HL-60 (cell line): ENCODE measurements around the gene ABCA4.

ENCODE experiments used
- DNase-seq, 2 experiments: peaks; one replicate each; pipeline ENCODE4 v3.0.0-alpha.2; 2010 to 2020; ENCODE audit warnings: low read depth in 1 of 2, low spot score in 1 of 2
- H3K27ac ChIP-seq: fragments of 250-450 bp; sonication (Bioruptor Pico); replicated peaks from 2 replicates; pipeline ENCODE4 v1.5.1; 2020; ENCODE audit warnings: mild to moderate bottlenecking, moderate library complexity
- H3K27me3 ChIP-seq: fragments of 250-450 bp; sonication (Bioruptor Pico); 2 replicates; pipeline ENCODE4 v1.5.1; 2021; ENCODE audit warnings: mild to moderate bottlenecking, moderate library complexity; ENCODE audit not compliant: insufficient read depth, poor library complexity, severe bottlenecking
- H3K4me3 ChIP-seq: replicated peaks from 2 replicates; pipeline ENCODE4 v1.5.1; 2011; ENCODE audit warnings: mild to moderate bottlenecking, control low read depth, low read length; ENCODE audit not compliant: insufficient read depth
- CTCF ChIP-seq: IDR thresholded peaks from one replicate; pipeline ENCODE4 v1.5.1; 2011; ENCODE audit warnings: low read length, control low read depth, inconsistent platforms; ENCODE audit not compliant: insufficient read depth
- GABPA ChIP-seq: IDR thresholded peaks from 2 replicates; pipeline ENCODE4 v1.6.1; 2012; ENCODE audit warnings: low read depth
- POLR2AphosphoS5 ChIP-seq: IDR thresholded peaks from 2 replicates; pipeline ENCODE4 v1.6.1; 2012; ENCODE audit warnings: low read depth
- REST ChIP-seq: IDR thresholded peaks from 2 replicates; pipeline ENCODE4 v1.6.1; 2012; ENCODE audit warnings: low read depth; ENCODE audit not compliant: insufficient replicate concordance
- SPI1 ChIP-seq: IDR thresholded peaks from 2 replicates; pipeline ENCODE4 v1.6.1; 2012; ENCODE audit warnings: low read depth, mild to moderate bottlenecking, borderline replicate concordance

ABCA4 gene

GRCh38 chr1:94006604-94007003 lies 114.3 kb downstream of the ABCA4 start:
- H3K4me3 ChIP-seq = no peak overlapping the region
- no peaks in the 10 kb centered on the region for H3K27me3 ChIP-seq
- no peak overlapping the region for H3K27ac ChIP-seq
- DNase-seq = no peak
- TF ChIP-seq SPI1 (no peak), REST (no peak)

- H3K4me3 ChIP-seq = no peak overlapping the region
- H3K27me3 ChIP-seq = no peaks in the 10 kb centered on the region
- DNase-seq = no peak
- no peak overlapping the region for H3K27ac ChIP-seq
- no peak for TF ChIP-seq SPI1
- TF ChIP-seq GABPA = no peak
- no peak for TF ChIP-seq REST
- no peak for TF ChIP-seq CTCF
- TF ChIP-seq POLR2AphosphoS5 = no peak
Observed at GRCh38 chr1:94004924-94005323, 116.0 kb downstream of the ABCA4 start.

GRCh38 chr1:94002046-94002787 lies 118.7 kb downstream of the ABCA4 start:
- H3K27me3 ChIP-seq = no peaks in the 10 kb centered on the region
- H3K27ac ChIP-seq = no peak overlapping the region
- no peak overlapping the region for H3K4me3 ChIP-seq
- TF ChIP-seq POLR2AphosphoS5 (no peak), CTCF (no peak), REST (no peak), SPI1 (no peak), GABPA (no peak)
- no peak for DNase-seq
